ENCODE data around the gene FAM217A. TPM values are rescaled to one million over a fixed set of nuclear protein-coding genes. Genes with fewer than 3 reads are reported as not detected.
A peak's percentile ranks its signal among the peaks of the same experiment; 100 is the strongest.

The FAM217A gene
- total RNA-seq, 1 donor: not detected

- no peak for DNase-seq (ENCODE audit: insufficient read length, low spot score, missing footprints)
- Histone ChIP-seq H3K27me3 (ENCODE audit: insufficient read depth, low read length) (no peaks in the 10 kb centered on the region), H2AFZ (ENCODE audit: low read length) (no peak overlapping the region), H3K4me2 (ENCODE audit: insufficient read depth, low read length) (peak overlapping the region; percentile 63), H3K4me1 (ENCODE audit: insufficient read depth, low read length) (peaks cover 56% of the 10 kb centered on the region), H3K27ac (ENCODE audit: low read depth, low read length) (peak overlapping the region; percentile 82), H3K36me3 (ENCODE audit: insufficient read depth, low read length) (peaks cover 64% of the 10 kb centered on the region), H4K20me1 (ENCODE audit: insufficient read depth, low read length) (no peaks in the 10 kb centered on the region), H3K79me2 (ENCODE audit: insufficient read depth, low read length) (peaks cover 2% of the 10 kb centered on the region), H3K9me3 (ENCODE audit: low read depth, low read length) (no peaks in the 10 kb centered on the region), H3K4me3 (ENCODE audit: insufficient read depth, low read length) (peak overlapping the region; percentile 19)
- no peak for TF ChIP-seq CTCF (IDR thresholded peaks at IDR 0.05; ENCODE audit: extremely low read depth, low read depth, low read length)
These were observed 46.6 kb upstream of the FAM217A start for GRCh38 chr6:4125500-4125899.

GRCh38 chr6:4124351-4124750, 45.4 kb upstream of the FAM217A start:
- Histone ChIP-seq H3K9me3 (ENCODE audit: low read depth, low read length) (no peaks in the 10 kb centered on the region), H3K27me3 (ENCODE audit: insufficient read depth, low read length) (no peaks in the 10 kb centered on the region), H3K4me1 (ENCODE audit: insufficient read depth, low read length) (peaks cover 45% of the 10 kb centered on the region), H2AFZ (ENCODE audit: low read length) (no peak overlapping the region), H3K79me2 (ENCODE audit: insufficient read depth, low read length) (no peaks in the 10 kb centered on the region), H4K20me1 (ENCODE audit: insufficient read depth, low read length) (no peaks in the 10 kb centered on the region), H3K36me3 (ENCODE audit: insufficient read depth, low read length) (peaks cover 62% of the 10 kb centered on the region), H3K27ac (ENCODE audit: low read depth, low read length) (peak overlapping the region; percentile 82), H3K4me2 (ENCODE audit: insufficient read depth, low read length) (no peak overlapping the region), H3K4me3 (ENCODE audit: insufficient read depth, low read length) (no peak overlapping the region)
- TF ChIP-seq CTCF (IDR thresholded peaks at IDR 0.05; ENCODE audit: extremely low read depth, low read depth, low read length): no peak
- DNase-seq (ENCODE audit: insufficient read length, low spot score, missing footprints): no peak

- no peaks in the 10 kb centered on the region for H3K9me3 ChIP-seq (ENCODE audit: low read depth, low read length)
- H3K27me3 ChIP-seq (ENCODE audit: insufficient read depth, low read length): no peaks in the 10 kb centered on the region
- no peak for DNase-seq (ENCODE audit: insufficient read length, low spot score, missing footprints)
- no peak overlapping the region for H3K27ac ChIP-seq (ENCODE audit: low read depth, low read length)
- H3K4me1 ChIP-seq (ENCODE audit: insufficient read depth, low read length): peaks cover 18% of the 10 kb centered on the region
- H3K4me2 ChIP-seq (ENCODE audit: insufficient read depth, low read length): no peak overlapping the region
- H3K36me3 ChIP-seq (ENCODE audit: insufficient read depth, low read length): peaks cover 50% of the 10 kb centered on the region
- H3K4me3 ChIP-seq (ENCODE audit: insufficient read depth, low read length): no peak overlapping the region
- H2AFZ ChIP-seq (ENCODE audit: low read length): no peak overlapping the region
- H3K79me2 ChIP-seq (ENCODE audit: insufficient read depth, low read length): no peaks in the 10 kb centered on the region
- TF ChIP-seq CTCF (IDR thresholded peaks at IDR 0.05; ENCODE audit: extremely low read depth, low read depth, low read length): no peak
- H4K20me1 ChIP-seq (ENCODE audit: insufficient read depth, low read length): no peaks in the 10 kb centered on the region
These were observed 36.8 kb upstream of the FAM217A start for GRCh38 chr6:4115741-4116140.

GRCh38 chr6:4114123-4114522, 35.2 kb upstream of the FAM217A start:
- peaks cover 36% of the 10 kb centered on the region for H3K36me3 ChIP-seq (ENCODE audit: insufficient read depth, low read length)
- H3K4me2 ChIP-seq (ENCODE audit: insufficient read depth, low read length): peak overlapping the region; percentile 45
- no peaks in the 10 kb centered on the region for H4K20me1 ChIP-seq (ENCODE audit: insufficient read depth, low read length)
- peak; percentile 76 for DNase-seq (ENCODE audit: insufficient read length, low spot score, missing footprints)
- H3K9me3 ChIP-seq (ENCODE audit: low read depth, low read length): no peaks in the 10 kb centered on the region
- H3K27ac ChIP-seq (ENCODE audit: low read depth, low read length): peak overlapping the region; percentile 36
- peak; percentile 12 for TF ChIP-seq CTCF (IDR thresholded peaks at IDR 0.05; ENCODE audit: extremely low read depth, low read depth, low read length)
- H3K4me1 ChIP-seq (ENCODE audit: insufficient read depth, low read length): peaks cover 18% of the 10 kb centered on the region
- H3K27me3 ChIP-seq (ENCODE audit: insufficient read depth, low read length): no peaks in the 10 kb centered on the region
- no peak overlapping the region for H2AFZ ChIP-seq (ENCODE audit: low read length)
- no peaks in the 10 kb centered on the region for H3K79me2 ChIP-seq (ENCODE audit: insufficient read depth, low read length)
- peak overlapping the region; percentile 1 for H3K4me3 ChIP-seq (ENCODE audit: insufficient read depth, low read length)
